CD4-positive, alpha-beta memory T cell (primary cell): ENCODE measurements around the gene SHANK2. TPM values are rescaled to one million over a fixed set of nuclear protein-coding genes. Genes with fewer than 3 reads are reported as not detected.

ENCODE experiments used
- CTCF ChIA-PET: fragments of 350-600 bp; sonication (Branson Sonifier 250); formaldehyde crosslinking; loops from one replicate; lab custom pipeline; 2021; ENCODE audit warnings: inconsistent platforms; ENCODE audit not compliant: partially characterized antibody; lab: Charles Lee
- POLR2A ChIA-PET: fragments of 350-600 bp; sonication (Branson Sonifier 250); formaldehyde crosslinking; loops from one replicate; lab custom pipeline; 2021; ENCODE audit not compliant: partially characterized antibody; lab: Charles Lee
- DNase-seq, 5 donors: peaks; one replicate each; pipeline versions ENCODE4 v3.0.0 to v3.0.0-alpha.2; 2020 to 2022; ENCODE audit warnings: mixed read lengths in 1 of 5
- H3K27ac ChIP-seq: one replicate; pipeline ENCODE4 v1.7.0; 2013; ENCODE audit warnings: low read depth, low read length
- H3K27me3 ChIP-seq: 2 replicates; pipeline ENCODE4 v1.7.0; 2013; ENCODE audit warnings: mild to moderate bottlenecking, low read length, moderate library complexity; ENCODE audit not compliant: insufficient read depth
- H3K36me3 ChIP-seq: 2 replicates; pipeline ENCODE4 v1.7.0; 2013; ENCODE audit warnings: mild to moderate bottlenecking, low read length, moderate library complexity; ENCODE audit not compliant: insufficient read depth
- H3K4me1 ChIP-seq: 2 replicates; pipeline ENCODE4 v1.7.0; 2013; ENCODE audit warnings: mild to moderate bottlenecking, low read length, moderate library complexity; ENCODE audit not compliant: insufficient read depth
- H3K4me3 ChIP-seq, 2 donors: one replicate each; pipeline ENCODE4 v1.7.0; 2013; ENCODE audit warnings: low read length in 2 of 2, mild to moderate bottlenecking in 1 of 2
- H3K9me3 ChIP-seq, 2 donors: one replicate each; pipeline ENCODE4 v1.7.0; 2013; ENCODE audit warnings: low read length in 2 of 2, control low read depth in 1 of 2; ENCODE audit not compliant: control insufficient read depth in 1 of 2
- H3K27ac Mint-ChIP-seq, 7 donors: one replicate each; pipeline ENCODE4 v1.8.0; 2020 to 2021; ENCODE audit warnings: mixed read lengths in 7 of 7, mild to moderate bottlenecking in 6 of 7, inconsistent platforms in 3 of 7, moderate library complexity in 3 of 7
- H3K27me3 Mint-ChIP-seq, 2 donors: one replicate each; pipeline ENCODE4 v1.8.0; 2020 to 2021; ENCODE audit warnings: mixed read lengths in 2 of 2
- H3K36me3 Mint-ChIP-seq, 2 donors: one replicate each; pipeline ENCODE4 v1.8.0; 2020 to 2021; ENCODE audit warnings: mixed read lengths in 2 of 2, inconsistent platforms in 1 of 2, mild to moderate bottlenecking in 1 of 2
- H3K4me1 Mint-ChIP-seq, 4 donors: one replicate each; pipeline ENCODE4 v1.8.0; 2020 to 2021; ENCODE audit warnings: mixed read lengths in 4 of 4, mild to moderate bottlenecking in 1 of 4
- H3K4me3 Mint-ChIP-seq, 8 donors: one replicate each; pipeline ENCODE4 v1.8.0; 2020 to 2021; ENCODE audit warnings: mixed read lengths in 8 of 8, mild to moderate bottlenecking in 7 of 8, moderate library complexity in 6 of 8, inconsistent platforms in 3 of 8
- H3K9me3 Mint-ChIP-seq, 8 donors: one replicate each; pipeline ENCODE4 v1.8.0; 2020 to 2021; ENCODE audit warnings: mixed read lengths in 8 of 8, mild to moderate bottlenecking in 5 of 8, inconsistent platforms in 3 of 8, moderate library complexity in 1 of 8
- intact Hi-C: fragments of 100-400 bp; cut with micrococcal nuclease; formaldehyde crosslinking; loops from one replicate; pipeline ENCODE4 v1.15.1; 2023
- polyA plus RNA-seq, 2 donors: library from polyadenylated mRNA; unstranded; fragments of 300-500 nt; fragmentation: Illumina TruSeq; gene quantifications; one replicate each; pipeline ENCODE4 v1.2.3, GENCODE V29; 2021
- total RNA-seq, 2 experiments: library from RNA; stranded (reverse); gene quantifications; one replicate each; pipeline ENCODE4 v1.2.3, GENCODE V29; 2021

The SHANK2 gene
- total and polyA plus RNA-seq, 4 experiments from 2014 or later: not detected

DNA sequence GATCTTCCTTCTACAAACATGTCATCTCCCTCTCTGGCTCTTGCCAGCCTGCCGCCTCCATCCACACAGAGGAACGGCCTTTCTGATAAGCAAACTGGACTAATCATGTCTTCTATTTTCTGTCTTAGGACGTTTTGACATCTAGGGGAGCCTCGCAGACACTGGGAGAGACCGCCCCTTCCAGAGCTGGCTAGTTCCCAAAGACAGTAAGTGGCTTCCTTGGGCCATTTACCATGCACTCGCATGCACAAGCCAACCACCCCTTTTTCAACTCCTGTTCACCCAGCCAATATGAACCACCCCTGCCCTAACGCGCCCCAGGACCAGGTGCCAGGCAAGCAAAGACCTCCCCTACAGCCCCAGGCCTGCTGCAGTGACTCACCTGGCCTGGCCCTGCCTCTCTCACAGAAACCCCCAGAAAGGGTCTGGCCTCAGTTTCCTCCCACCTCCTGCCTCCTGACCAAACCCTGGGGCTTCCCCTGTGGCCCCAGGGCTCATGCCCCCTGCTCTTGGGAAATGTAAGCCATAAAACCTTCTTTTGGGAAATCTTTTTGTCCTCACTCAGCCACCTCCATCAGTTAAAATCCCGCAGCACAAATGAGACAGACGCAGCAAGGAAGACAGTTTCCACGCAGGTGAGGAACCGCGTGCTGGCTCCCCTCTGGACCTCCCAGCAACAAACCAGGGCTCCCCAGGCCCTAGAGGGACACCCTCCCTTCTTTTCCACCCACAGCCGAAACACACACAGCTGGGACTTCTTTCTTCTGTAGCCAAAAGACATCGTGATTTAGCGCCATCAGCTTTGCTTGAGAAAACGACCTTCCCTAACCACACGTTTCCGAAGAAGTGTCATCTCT is 38.5 kb downstream of the SHANK2 start:
- H3K9me3 Mint-ChIP-seq: no peaks in the 10 kb centered on the region
- POLR2A ChIA-PET: no interaction called here

DNA sequence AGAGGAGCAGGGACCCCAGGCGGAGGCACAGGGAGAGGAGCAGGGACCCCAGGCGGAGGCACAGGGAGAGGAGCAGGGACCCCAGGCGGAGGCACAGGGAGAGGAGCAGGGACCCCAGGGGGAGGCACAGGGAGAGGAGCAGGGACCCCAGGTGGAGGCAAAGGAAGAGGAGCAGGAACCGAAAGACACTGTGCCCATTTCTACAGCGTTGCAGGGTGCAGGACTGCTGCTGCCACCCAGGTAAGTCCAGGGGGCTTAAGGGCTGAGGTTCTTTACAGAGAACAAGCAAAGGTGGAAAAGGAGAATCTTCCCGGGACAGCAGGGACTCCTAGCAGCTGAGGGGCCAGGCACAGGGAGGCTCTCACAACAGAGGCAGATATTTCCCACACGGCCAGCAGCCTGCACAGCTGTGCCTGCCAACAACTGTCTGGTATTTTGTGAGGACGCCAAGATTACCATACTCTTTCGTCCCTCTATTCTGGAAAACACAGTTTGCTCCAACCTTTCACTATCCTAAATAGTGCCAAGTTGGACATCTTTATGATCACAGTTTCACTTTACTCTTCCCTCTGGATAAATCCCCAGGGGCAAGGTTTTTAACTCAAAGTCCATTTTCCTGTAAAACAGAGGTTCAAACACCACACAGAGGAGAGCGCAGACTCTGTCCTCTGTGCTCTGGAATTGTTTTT is 39.4 kb downstream of the SHANK2 start:
- H3K36me3 Mint-ChIP-seq: no peaks in the 10 kb centered on the region
- H3K27me3 Mint-ChIP-seq: peaks cover 0 to 13% of the 10 kb centered on the region in 2 donors
- no peaks in the 10 kb centered on the region for H3K9me3 ChIP-seq
- H3K4me3 Mint-ChIP-seq: no peak overlapping the region
- no peaks in the 10 kb centered on the region for H3K4me1 ChIP-seq
- no peaks in the 10 kb centered on the region for H3K4me1 Mint-ChIP-seq
- intact Hi-C loops: no loop called here
- CTCF ChIA-PET: no interaction called here
- no peak for DNase-seq
- no peaks in the 10 kb centered on the region for H3K27me3 ChIP-seq
- H3K9me3 Mint-ChIP-seq: peaks cover 0 to 3% (median 0%) of the 10 kb centered on the region in 8 donors
- no peak overlapping the region for H3K27ac ChIP-seq
- H3K4me3 ChIP-seq: no peak overlapping the region
- no peak overlapping the region for H3K27ac Mint-ChIP-seq
- POLR2A ChIA-PET: no interaction called here
- H3K36me3 ChIP-seq: no peaks in the 10 kb centered on the region

More for the DNA sequence above, 38.5 kb downstream of the SHANK2 start:
- H3K4me1 ChIP-seq: no peaks in the 10 kb centered on the region
- no peak for DNase-seq
- Mint-ChIP-seq H3K4me1 (no peaks in the 10 kb centered on the region), H3K27ac (no peak overlapping the region), H3K36me3 (no peaks in the 10 kb centered on the region), H3K27me3 (peaks cover 0 to 13% of the 10 kb centered on the region in 2 donors), H3K4me3 (no peak overlapping the region)
- H3K27ac ChIP-seq: no peak overlapping the region
- H3K4me3 ChIP-seq: no peak overlapping the region
- intact Hi-C loops: no loop called here
- CTCF ChIA-PET: no interaction called here
- H3K27me3 ChIP-seq: no peaks in the 10 kb centered on the region
- H3K9me3 ChIP-seq: no peaks in the 10 kb centered on the region
- H3K36me3 ChIP-seq: no peaks in the 10 kb centered on the region

DNA sequence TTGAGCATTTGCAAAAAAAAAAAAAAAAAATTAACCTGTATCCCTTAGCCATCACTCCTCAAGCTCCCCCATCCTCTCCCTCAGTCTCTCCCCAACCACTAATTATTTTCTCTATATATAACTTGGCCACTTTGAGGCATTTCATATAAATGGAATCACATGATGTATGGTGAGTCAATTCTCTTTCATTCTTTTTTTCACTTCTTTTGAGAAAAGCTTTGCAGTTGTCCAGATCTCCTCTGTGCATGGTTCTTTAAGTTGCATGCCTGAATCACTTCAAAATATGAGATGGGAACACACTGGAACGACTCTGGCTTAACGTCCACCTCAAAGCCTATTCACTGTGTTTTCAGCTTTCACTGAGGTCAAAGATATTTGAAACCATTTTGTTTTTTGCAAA is 40.7 kb downstream of the SHANK2 start:
- H3K9me3 ChIP-seq: no peaks in the 10 kb centered on the region
- intact Hi-C loops: no loop called here
- H3K27me3 Mint-ChIP-seq: peaks cover 0 to 13% of the 10 kb centered on the region in 2 donors
- no peaks in the 10 kb centered on the region for H3K36me3 Mint-ChIP-seq
- H3K4me3 ChIP-seq: no peak overlapping the region
- ChIA-PET CTCF (no interaction called here), POLR2A (no interaction called here)
- no peak overlapping the region for H3K27ac ChIP-seq
- no peaks in the 10 kb centered on the region for H3K27me3 ChIP-seq
- no peaks in the 10 kb centered on the region for H3K36me3 ChIP-seq
- H3K9me3 Mint-ChIP-seq: peaks cover 0 to 4% (median 0%) of the 10 kb centered on the region in 8 donors
- no peak overlapping the region for H3K4me3 Mint-ChIP-seq
- no peak overlapping the region for H3K27ac Mint-ChIP-seq
- H3K4me1 ChIP-seq: no peaks in the 10 kb centered on the region
- H3K4me1 Mint-ChIP-seq: no peaks in the 10 kb centered on the region
- no peak for DNase-seq

DNA sequence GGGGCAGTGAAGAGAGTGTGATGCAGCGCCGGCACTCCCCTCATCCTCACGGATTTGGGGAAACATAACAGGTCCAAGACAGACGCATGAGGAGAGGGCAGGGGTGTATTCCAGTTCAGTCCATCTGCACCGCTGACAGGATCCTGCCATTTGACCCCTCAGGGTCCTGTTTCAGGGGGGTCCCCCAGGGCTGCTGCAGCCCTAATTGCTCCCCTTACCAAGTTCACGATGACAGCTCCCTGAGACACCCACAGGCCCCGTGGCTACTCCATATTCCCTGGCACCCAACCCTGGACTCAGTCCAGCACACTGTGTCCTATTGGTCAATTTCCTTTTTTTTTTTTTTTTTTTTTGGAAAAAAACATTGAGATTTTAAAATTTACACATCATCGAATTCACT is 41.5 kb downstream of the SHANK2 start:
- Mint-ChIP-seq H3K36me3 (no peaks in the 10 kb centered on the region), H3K27me3 (peaks cover 0 to 8% of the 10 kb centered on the region in 2 donors), H3K9me3 (peaks cover 0 to 4% (median 0%) of the 10 kb centered on the region in 8 donors), H3K4me3 (no peak overlapping the region), H3K4me1 (no peaks in the 10 kb centered on the region), H3K27ac (no peak overlapping the region)
- Histone ChIP-seq H3K9me3 (no peaks in the 10 kb centered on the region), H3K27ac (no peak overlapping the region), H3K4me3 (no peak overlapping the region), H3K27me3 (no peaks in the 10 kb centered on the region), H3K4me1 (no peaks in the 10 kb centered on the region), H3K36me3 (no peaks in the 10 kb centered on the region)
- ChIA-PET CTCF (no interaction called here), POLR2A (no interaction called here)
- DNase-seq: no peak
- intact Hi-C loops: no loop called here

DNA sequence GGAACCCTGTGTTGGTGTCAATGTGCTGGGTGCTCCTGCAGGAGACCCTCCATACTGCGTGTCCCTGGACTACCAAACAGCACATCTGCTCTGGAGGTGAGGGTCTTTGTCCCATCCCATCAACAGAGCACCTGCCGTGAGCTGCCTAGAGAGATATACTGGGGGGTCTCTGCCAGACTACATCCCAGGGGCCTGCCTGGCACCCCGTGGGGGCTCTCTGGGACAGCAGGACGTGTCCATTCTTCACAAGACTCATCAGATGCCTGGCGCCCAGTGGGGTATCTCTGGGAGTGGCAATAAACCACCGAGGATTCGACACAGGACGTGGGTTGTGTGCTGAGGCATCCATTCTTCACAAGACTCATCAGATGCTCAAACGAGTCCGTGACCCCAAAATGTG is 42.7 kb downstream of the SHANK2 start:
- Histone ChIP-seq H3K9me3 (no peaks in the 10 kb centered on the region), H3K36me3 (no peaks in the 10 kb centered on the region), H3K27ac (no peak overlapping the region), H3K4me3 (no peak overlapping the region), H3K4me1 (no peaks in the 10 kb centered on the region), H3K27me3 (no peaks in the 10 kb centered on the region)
- Mint-ChIP-seq H3K4me3 (no peak overlapping the region), H3K4me1 (no peaks in the 10 kb centered on the region), H3K27ac (no peak overlapping the region), H3K9me3 (peaks cover 0 to 4% (median 0%) of the 10 kb centered on the region in 8 donors), H3K36me3 (no peaks in the 10 kb centered on the region), H3K27me3 (peaks cover 0 to 5% of the 10 kb centered on the region in 2 donors)
- intact Hi-C loops: no loop called here
- POLR2A ChIA-PET: no interaction called here
- DNase-seq: no peak
- CTCF ChIA-PET: no interaction called here

DNA sequence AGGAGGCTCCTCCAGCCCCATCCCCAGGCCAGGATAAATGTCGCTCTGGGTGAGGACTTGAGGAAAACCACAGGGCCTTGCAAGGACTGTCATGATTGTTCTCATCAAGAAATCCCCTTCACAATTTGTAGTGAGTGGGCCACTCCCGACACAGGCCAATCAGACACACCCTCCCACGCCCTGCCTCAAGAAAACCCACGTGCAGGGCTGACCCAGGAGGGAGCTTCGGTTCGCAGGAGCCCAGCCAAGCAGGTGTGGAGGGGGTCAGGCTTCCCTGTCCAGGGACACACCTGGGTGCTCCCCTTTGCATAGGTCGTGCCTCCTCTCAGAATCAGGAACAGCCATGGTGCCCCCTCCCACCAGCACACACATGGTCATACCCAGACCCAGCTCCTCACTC is 43.2 kb downstream of the SHANK2 start:
- Mint-ChIP-seq H3K9me3 (peaks cover 0 to 4% (median 0%) of the 10 kb centered on the region in 8 donors), H3K36me3 (no peaks in the 10 kb centered on the region), H3K4me1 (no peaks in the 10 kb centered on the region), H3K4me3 (no peak overlapping the region), H3K27me3 (peaks cover 0 to 4% of the 10 kb centered on the region in 2 donors), H3K27ac (no peak overlapping the region)
- Histone ChIP-seq H3K9me3 (no peaks in the 10 kb centered on the region), H3K27ac (no peak overlapping the region), H3K36me3 (no peaks in the 10 kb centered on the region), H3K4me1 (no peaks in the 10 kb centered on the region), H3K4me3 (no peak overlapping the region), H3K27me3 (no peaks in the 10 kb centered on the region)
- ChIA-PET POLR2A (no interaction called here), CTCF (no interaction called here)
- DNase-seq: no peak
- intact Hi-C loops: no loop called here

DNA sequence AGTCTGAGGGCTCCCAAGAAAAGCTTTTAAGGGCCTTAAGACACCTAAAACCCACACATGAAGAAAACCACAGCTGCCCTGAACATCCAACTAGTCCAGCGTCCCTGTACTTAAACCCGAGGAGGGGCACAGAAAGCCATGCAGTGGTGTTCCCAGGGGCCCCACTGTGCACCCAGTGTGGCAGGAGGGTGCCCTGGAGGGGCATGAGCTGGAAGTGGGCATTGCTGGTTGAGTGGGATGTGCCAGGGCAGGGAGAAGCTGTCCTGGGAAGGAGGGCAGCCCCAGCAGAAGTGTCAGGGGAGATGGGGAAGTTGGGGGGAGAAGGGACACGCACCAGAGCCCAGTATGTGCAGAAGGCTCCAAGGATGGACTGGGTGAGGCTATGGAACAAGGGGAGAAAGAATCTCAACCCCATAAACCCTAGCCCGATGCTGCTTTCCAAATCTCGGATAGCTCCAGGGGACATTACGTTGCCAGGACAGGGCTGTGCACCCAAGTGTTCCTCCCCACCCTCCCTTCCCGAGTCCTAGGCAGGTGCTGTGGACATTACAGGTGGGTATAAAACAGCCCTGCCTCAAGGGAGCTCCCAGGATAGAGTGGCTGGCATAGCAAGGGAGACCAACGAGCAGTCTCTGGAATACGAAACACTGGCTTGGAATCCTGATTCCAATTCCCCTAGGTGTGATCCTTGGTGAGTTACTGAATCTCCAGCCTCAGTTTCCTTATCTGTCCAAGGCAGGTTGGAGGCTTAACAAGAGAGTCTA is 44.2 kb downstream of the SHANK2 start:
- intact Hi-C loops: no loop called here
- Mint-ChIP-seq H3K27me3 (peaks cover 0 to 1% of the 10 kb centered on the region in 2 donors), H3K36me3 (no peaks in the 10 kb centered on the region), H3K9me3 (peaks cover 0 to 4% (median 0%) of the 10 kb centered on the region in 8 donors), H3K4me1 (no peaks in the 10 kb centered on the region), H3K4me3 (no peak overlapping the region), H3K27ac (no peak overlapping the region)
- CTCF ChIA-PET: no interaction called here
- Histone ChIP-seq H3K36me3 (no peaks in the 10 kb centered on the region), H3K4me3 (no peak overlapping the region), H3K27me3 (no peaks in the 10 kb centered on the region), H3K4me1 (no peaks in the 10 kb centered on the region), H3K27ac (no peak overlapping the region), H3K9me3 (no peaks in the 10 kb centered on the region)
- POLR2A ChIA-PET: no interaction called here
- no peak for DNase-seq
